ENCODE data around the gene RTP3. TPM values are rescaled to one million over a fixed set of nuclear protein-coding genes. Genes with fewer than 3 reads are reported as not detected.
"Not testable (repeated sequence)": the region's sequence is repeated elsewhere in the genome, so short reads cannot be mapped to it uniquely, and the experiment has no call there.

The RTP3 gene
- total and polyA plus RNA-seq, 8 donors, result not detected

DNA sequence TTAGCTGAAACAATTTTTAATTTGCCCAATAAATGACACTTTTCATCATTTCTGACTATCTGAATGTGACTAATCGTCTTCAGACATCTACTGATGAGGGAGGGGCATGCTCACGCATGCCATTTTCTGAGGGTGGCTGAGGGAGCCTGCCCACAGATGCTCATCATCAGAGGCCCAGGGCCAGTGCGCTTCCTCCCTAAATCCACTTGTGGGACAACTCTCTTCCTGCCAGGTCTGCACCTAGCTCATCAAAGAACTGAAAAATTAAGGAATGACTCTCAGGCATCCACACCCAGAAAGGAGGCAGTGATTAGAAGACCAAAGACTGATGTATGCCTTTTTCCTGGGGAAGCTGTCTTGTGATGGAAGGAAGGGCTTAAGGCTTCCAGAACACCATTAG is 22.8 kb downstream of the RTP3 start:
- no peaks in the 10 kb centered on the region for H3K9me3 ChIP-seq

GRCh38 chr3:46521096-46521495 is 23.3 kb downstream of the RTP3 start:
- DNase-seq (no peak), FAIRE-seq (no peak), ATAC-seq (no peak)
- 77 to 81% methylated on average over 9 of the region's 9 CpGs for WGBS, 2 donors
- no peaks in the 10 kb centered on the region for H3K9me3 ChIP-seq
- intact Hi-C loops (cut with DNase I), result no loop called here
- no peaks in the 10 kb centered on the region for H3K36me3 ChIP-seq
- no peaks in the 10 kb centered on the region for H3K27me3 ChIP-seq
- TF ChIP-seq, protein P1, sequence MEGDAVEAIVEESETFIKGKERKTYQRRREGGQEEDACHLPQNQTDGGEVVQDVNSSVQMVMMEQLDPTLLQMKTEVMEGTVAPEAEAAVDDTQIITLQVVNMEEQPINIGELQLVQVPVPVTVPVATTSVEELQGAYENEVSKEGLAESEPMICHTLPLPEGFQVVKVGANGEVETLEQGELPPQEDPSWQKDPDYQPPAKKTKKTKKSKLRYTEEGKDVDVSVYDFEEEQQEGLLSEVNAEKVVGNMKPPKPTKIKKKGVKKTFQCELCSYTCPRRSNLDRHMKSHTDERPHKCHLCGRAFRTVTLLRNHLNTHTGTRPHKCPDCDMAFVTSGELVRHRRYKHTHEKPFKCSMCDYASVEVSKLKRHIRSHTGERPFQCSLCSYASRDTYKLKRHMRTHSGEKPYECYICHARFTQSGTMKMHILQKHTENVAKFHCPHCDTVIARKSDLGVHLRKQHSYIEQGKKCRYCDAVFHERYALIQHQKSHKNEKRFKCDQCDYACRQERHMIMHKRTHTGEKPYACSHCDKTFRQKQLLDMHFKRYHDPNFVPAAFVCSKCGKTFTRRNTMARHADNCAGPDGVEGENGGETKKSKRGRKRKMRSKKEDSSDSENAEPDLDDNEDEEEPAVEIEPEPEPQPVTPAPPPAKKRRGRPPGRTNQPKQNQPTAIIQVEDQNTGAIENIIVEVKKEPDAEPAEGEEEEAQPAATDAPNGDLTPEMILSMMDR (IDR thresholded peaks at IDR 0.05), result no peak
- H3K4me1 ChIP-seq, result no peaks in the 10 kb centered on the region
- H3K4me3 ChIP-seq, result no peak overlapping the region
- no peak overlapping the region for H3K27ac ChIP-seq

More for the DNA sequence above, 22.8 kb downstream of the RTP3 start:
- Histone ChIP-seq H3K27me3 (no peaks in the 10 kb centered on the region), H3K4me3 (no peak overlapping the region), H3K27ac (no peak overlapping the region), H3K4me1 (no peaks in the 10 kb centered on the region), H3K36me3 (no peaks in the 10 kb centered on the region)
- DNase-seq (no peak), ATAC-seq (no peak), FAIRE-seq (no peak)
- intact Hi-C loops (cut with DNase I), result no loop called here
- WGBS, 2 donors, result 81 to 82% methylated on average over 3 of the region's 3 CpGs
- TF ChIP-seq, protein P1 (IDR thresholded peaks at IDR 0.05), result no peak

DNA sequence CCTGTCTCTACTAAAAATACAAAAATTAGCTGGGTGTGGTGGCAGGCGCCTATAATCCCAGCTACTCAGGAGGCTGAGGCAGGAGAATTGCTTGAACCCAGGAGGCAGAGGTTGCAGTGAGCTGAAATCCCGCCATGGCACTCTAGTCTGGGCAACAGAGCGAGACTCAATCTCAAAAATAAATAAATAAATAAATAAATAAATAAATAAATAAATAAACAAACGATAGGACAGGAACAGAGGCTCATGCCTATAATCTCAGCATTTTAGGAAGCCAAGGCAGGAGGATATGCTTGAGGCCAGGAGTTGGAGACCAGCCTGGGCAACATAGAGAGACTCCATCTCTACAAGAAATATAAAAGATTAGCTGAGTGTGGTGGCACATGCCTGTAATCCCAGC is 24.4 kb downstream of the RTP3 start:
- DNase-seq; ATAC-seq; H3K27me3 ChIP-seq; H3K27ac ChIP-seq; H3K9me3 ChIP-seq; FAIRE-seq; intact Hi-C loops (cut with DNase I); H3K4me1 ChIP-seq; H3K36me3 ChIP-seq; H3K4me3 ChIP-seq: not testable (repeated sequence)
- WGBS, 2 donors, result 71 to 77% methylated on average over 4 of the region's 4 CpGs

- FAIRE-seq, result no peak
- H3K27me3 ChIP-seq, result no peaks in the 10 kb centered on the region
These were observed 25.8 kb downstream of the RTP3 start for GRCh38 chr3:46523556-46523955.

GRCh38 chr3:46524008-46524407 is 26.2 kb downstream of the RTP3 start:
- no peaks in the 10 kb centered on the region for H3K27me3 ChIP-seq
- no peaks in the 10 kb centered on the region for H3K9me3 ChIP-seq
- H3K4me1 ChIP-seq, result no peaks in the 10 kb centered on the region
- H3K4me3 ChIP-seq, result no peak overlapping the region
- DNase-seq, result no peak
- no peak for FAIRE-seq
- ATAC-seq, result no peak
- intact Hi-C loops (cut with DNase I), result no loop called here
- no peaks in the 10 kb centered on the region for H3K36me3 ChIP-seq
- TF ChIP-seq, protein P1 (IDR thresholded peaks at IDR 0.05), result no peak
- H3K27ac ChIP-seq, result no peak overlapping the region
- 53 to 68% methylated on average over 3 of the region's 3 CpGs for WGBS, 2 donors

More at GRCh38 chr3:46523556-46523955, 25.8 kb downstream of the RTP3 start:
- 69 to 90% methylated on average over 2 of the region's 2 CpGs for WGBS, 2 donors
- Histone ChIP-seq H3K4me1 (no peaks in the 10 kb centered on the region), H3K4me3 (no peak overlapping the region), H3K9me3 (no peaks in the 10 kb centered on the region), H3K36me3 (no peaks in the 10 kb centered on the region), H3K27ac (no peak overlapping the region)
- TF ChIP-seq, protein P1 (IDR thresholded peaks at IDR 0.05), result no peak
- intact Hi-C loops (cut with DNase I), result no loop called here
- ATAC-seq (no peak), DNase-seq (no peak)

All from pancreas (tissue), 10 donors.